ENCODE results near the gene TNIP3.
"Not testable (repeated sequence)": the region's sequence is repeated elsewhere in the genome, so short reads cannot be mapped to it uniquely, and the experiment has no call there.

TNIP3 gene

GRCh38 chr4:121164291-121164690 is at the start of gene TNIP3:
Gene TNIP3 (minus strand): TSS chr4:121164321. CDS start chr4:121164125, 196 bp downstream.
- no peak for DNase-seq (ENCODE audit: low read depth in 3 of 3)

GRCh38 chr4:121212806-121213205 is 48.7 kb upstream of the TNIP3 start:
- DNase-seq (ENCODE audit: low read depth in 3 of 3): no peak

- DNase-seq (ENCODE audit: low read depth in 3 of 3): no peak
Measured at GRCh38 chr4:121209171-121209570, 45.0 kb upstream of the TNIP3 start.

- DNase-seq (ENCODE audit: low read depth in 3 of 3): no peak
Measured at GRCh38 chr4:121208244-121209007, 44.3 kb upstream of the TNIP3 start.

- not testable (repeated sequence) for DNase-seq (ENCODE audit: low read depth in 3 of 3)
Measured at GRCh38 chr4:121205777-121206176, 41.7 kb upstream of the TNIP3 start.

GRCh38 chr4:121200795-121201472 is 36.8 kb upstream of the TNIP3 start:
- no peak for DNase-seq (ENCODE audit: low read depth in 3 of 3)

- no peak for DNase-seq (ENCODE audit: low read depth in 3 of 3)
Measured at GRCh38 chr4:121199742-121200561, 35.8 kb upstream of the TNIP3 start.

- DNase-seq (ENCODE audit: low read depth in 3 of 3): no peak
Measured at GRCh38 chr4:121198251-121198650, 34.1 kb upstream of the TNIP3 start.

GRCh38 chr4:121195649-121196048 is 31.5 kb upstream of the TNIP3 start:
- DNase-seq (ENCODE audit: low read depth in 3 of 3): no peak

- DNase-seq (ENCODE audit: low read depth in 3 of 3): no peak
Measured at GRCh38 chr4:121192480-121192879, 28.4 kb upstream of the TNIP3 start.

- no peak for DNase-seq (ENCODE audit: low read depth in 3 of 3)
Measured at GRCh38 chr4:121192013-121192412, 27.9 kb upstream of the TNIP3 start.

- DNase-seq (ENCODE audit: low read depth in 3 of 3): no peak
Measured at GRCh38 chr4:121191361-121191760, 27.2 kb upstream of the TNIP3 start.

GRCh38 chr4:121190389-121190788 is 26.3 kb upstream of the TNIP3 start:
- no peak for DNase-seq (ENCODE audit: low read depth in 3 of 3)

- DNase-seq (ENCODE audit: low read depth in 3 of 3): peak in 1 of 3 experiments; percentile 15
Measured at GRCh38 chr4:121189326-121190215, 25.4 kb upstream of the TNIP3 start.

- no peak for DNase-seq (ENCODE audit: low read depth in 3 of 3)
Measured at GRCh38 chr4:121187206-121187605, 23.1 kb upstream of the TNIP3 start.

GRCh38 chr4:121185960-121186359 is 21.8 kb upstream of the TNIP3 start:
- DNase-seq (ENCODE audit: low read depth in 3 of 3): no peak

- DNase-seq (ENCODE audit: low read depth in 3 of 3): no peak
Measured at GRCh38 chr4:121183989-121184388, 19.9 kb upstream of the TNIP3 start.

GRCh38 chr4:121183361-121183760 is 19.2 kb upstream of the TNIP3 start:
- DNase-seq (ENCODE audit: low read depth in 3 of 3): no peak

GRCh38 chr4:121182296-121182695 is 18.2 kb upstream of the TNIP3 start:
- no peak for DNase-seq (ENCODE audit: low read depth in 3 of 3)

- no peak for DNase-seq (ENCODE audit: low read depth in 3 of 3)
Measured at GRCh38 chr4:121181493-121181892, 17.4 kb upstream of the TNIP3 start.

- no peak for DNase-seq (ENCODE audit: low read depth in 3 of 3)
Measured at GRCh38 chr4:121180558-121180957, 16.4 kb upstream of the TNIP3 start.

Data from stimulated activated CD4-positive, alpha-beta T cell treated with anti-CD3 and anti-CD28 coated beads, TNF-alpha, amount 100 ng/mL, for 4 hours (primary cell).